ENCODE results near the gene STK38L. TPM values are rescaled to one million over a fixed set of nuclear protein-coding genes. Genes with fewer than 3 reads are reported as not detected.
A peak's percentile ranks its signal among the peaks of the same experiment; 100 is the strongest.

Gene STK38L
- total RNA-seq, 2 donors from 2014 or later: 33.2 to 78.3 TPM

DNA sequence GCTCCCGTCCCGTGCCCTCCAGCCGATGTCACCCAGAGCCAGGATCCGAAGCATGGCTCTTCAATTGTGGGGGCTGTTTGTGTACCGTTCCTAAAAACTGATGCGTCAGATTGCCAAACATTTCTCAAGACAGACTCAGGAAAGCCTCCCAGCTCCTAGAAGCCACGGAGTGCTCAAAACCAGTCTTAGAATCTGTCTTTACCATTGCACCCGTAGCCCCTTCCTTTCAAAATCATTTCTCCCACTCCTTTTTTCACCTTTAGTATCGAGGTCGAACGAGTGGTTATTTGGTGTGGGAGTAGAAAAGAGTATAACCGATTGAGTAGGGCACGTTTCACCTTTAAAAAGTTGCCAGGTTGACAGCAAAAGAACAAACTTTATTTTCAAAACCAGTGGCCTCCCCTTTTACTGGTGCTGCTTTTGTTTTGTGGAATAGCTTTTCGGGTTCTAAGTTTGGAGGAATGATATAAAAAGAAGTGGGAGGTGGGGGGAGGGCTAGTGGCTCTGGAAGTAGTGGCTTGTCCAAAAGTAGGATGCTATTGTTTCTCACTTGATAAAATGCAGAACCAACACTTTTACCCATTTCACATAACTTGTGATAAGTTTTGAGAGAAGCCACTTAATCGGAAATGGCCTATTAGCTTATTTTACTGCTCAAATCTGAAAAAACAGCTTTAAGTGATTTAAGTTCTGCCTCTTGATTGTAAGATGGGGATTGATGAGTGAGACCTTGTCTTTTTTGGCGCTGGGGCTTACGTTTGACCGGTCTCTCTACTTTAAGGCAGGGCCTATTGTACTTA, 803 bp downstream of the STK38L start:
- Mint-ChIP-seq H3K4me1 (peaks cover 20% of the 10 kb centered on the region), H3K27ac (peak overlapping the region; percentile 97), H3K4me3 (peak overlapping the region; percentile 94), H3K36me3 (ENCODE audit: low read depth) (no peaks in the 10 kb centered on the region), H3K9me3 (peaks cover 7% of the 10 kb centered on the region), H3K27me3 (ENCODE audit: insufficient read depth) (no peaks in the 10 kb centered on the region)
- Histone ChIP-seq H3K27ac (ENCODE audit: low read depth, low read length) (peak overlapping the region; percentile 75), H3K9me3 (ENCODE audit: control insufficient read depth, low read length) (peaks cover 6% of the 10 kb centered on the region), H3K4me3 (ENCODE audit: low read length) (peak overlapping the region; percentile 97), H3K4me1 (ENCODE audit: control insufficient read depth, insufficient read depth, low read length) (peaks cover 3% of the 10 kb centered on the region), H3K27me3 (ENCODE audit: control insufficient read depth, insufficient read depth, low read length, poor library complexity, severe bottlenecking) (no peaks in the 10 kb centered on the region), H3K9ac (ENCODE audit: extremely low read depth, low read length, poor library complexity, severe bottlenecking) (peak overlapping the region; percentile 83), H3K36me3 (ENCODE audit: control insufficient read depth, insufficient read depth, low read length) (no peaks in the 10 kb centered on the region)
- TF ChIP-seq, protein P1, sequence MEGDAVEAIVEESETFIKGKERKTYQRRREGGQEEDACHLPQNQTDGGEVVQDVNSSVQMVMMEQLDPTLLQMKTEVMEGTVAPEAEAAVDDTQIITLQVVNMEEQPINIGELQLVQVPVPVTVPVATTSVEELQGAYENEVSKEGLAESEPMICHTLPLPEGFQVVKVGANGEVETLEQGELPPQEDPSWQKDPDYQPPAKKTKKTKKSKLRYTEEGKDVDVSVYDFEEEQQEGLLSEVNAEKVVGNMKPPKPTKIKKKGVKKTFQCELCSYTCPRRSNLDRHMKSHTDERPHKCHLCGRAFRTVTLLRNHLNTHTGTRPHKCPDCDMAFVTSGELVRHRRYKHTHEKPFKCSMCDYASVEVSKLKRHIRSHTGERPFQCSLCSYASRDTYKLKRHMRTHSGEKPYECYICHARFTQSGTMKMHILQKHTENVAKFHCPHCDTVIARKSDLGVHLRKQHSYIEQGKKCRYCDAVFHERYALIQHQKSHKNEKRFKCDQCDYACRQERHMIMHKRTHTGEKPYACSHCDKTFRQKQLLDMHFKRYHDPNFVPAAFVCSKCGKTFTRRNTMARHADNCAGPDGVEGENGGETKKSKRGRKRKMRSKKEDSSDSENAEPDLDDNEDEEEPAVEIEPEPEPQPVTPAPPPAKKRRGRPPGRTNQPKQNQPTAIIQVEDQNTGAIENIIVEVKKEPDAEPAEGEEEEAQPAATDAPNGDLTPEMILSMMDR (conservative IDR thresholded peaks at IDR 0.05): no peak
- WGBS, 2 experiments (ENCODE audit: insufficient coverage in 1 of 2, insufficient read length in 1 of 2): 1 to 7% methylated on average over 10 to 18 of the region's 18 CpGs
- DNase-seq: no peak

DNA sequence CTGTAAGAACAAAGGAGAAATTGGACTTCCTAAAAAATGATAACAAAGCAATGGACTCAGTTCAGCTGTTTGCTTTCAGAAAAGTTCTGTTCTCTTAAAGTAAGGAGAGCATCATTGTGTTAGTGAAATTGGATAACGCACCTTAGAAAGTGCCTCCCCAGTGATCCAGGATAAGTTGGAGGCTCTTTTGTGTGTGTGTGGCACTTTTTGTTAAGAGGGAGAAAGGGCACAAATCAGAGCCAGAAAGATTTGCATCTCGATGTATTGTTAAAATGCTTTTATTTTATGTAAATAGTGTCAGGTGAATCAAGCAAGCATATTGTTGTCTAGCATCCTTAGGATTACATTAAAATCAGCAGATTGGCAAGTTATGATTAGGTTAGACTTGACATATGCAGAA, 2.1 kb downstream of the STK38L start:
- peak overlapping the region; percentile 97 for H3K4me3 ChIP-seq (ENCODE audit: low read length)
- H3K9me3 ChIP-seq (ENCODE audit: control insufficient read depth, low read length): peaks cover 6% of the 10 kb centered on the region
- H3K27ac ChIP-seq (ENCODE audit: low read depth, low read length): no peak overlapping the region
- H3K9ac ChIP-seq (ENCODE audit: extremely low read depth, low read length, poor library complexity, severe bottlenecking): peak overlapping the region; percentile 3
- peak overlapping the region; percentile 94 for H3K4me3 Mint-ChIP-seq
- WGBS, 2 experiments (ENCODE audit: insufficient coverage in 1 of 2, insufficient read length in 1 of 2): 80 to 88% methylated on average over 1 to 2 of the region's 2 CpGs
- H3K27me3 ChIP-seq (ENCODE audit: control insufficient read depth, insufficient read depth, low read length, poor library complexity, severe bottlenecking): no peaks in the 10 kb centered on the region
- no peaks in the 10 kb centered on the region for H3K36me3 ChIP-seq (ENCODE audit: control insufficient read depth, insufficient read depth, low read length)
- H3K9me3 Mint-ChIP-seq: peaks cover 7% of the 10 kb centered on the region
- DNase-seq: no peak
- peak overlapping the region; percentile 41 for H3K27ac Mint-ChIP-seq
- TF ChIP-seq, protein P1 (conservative IDR thresholded peaks at IDR 0.05): no peak
- peaks cover 3% of the 10 kb centered on the region for H3K4me1 ChIP-seq (ENCODE audit: control insufficient read depth, insufficient read depth, low read length)
- peaks cover 3% of the 10 kb centered on the region for H3K36me3 Mint-ChIP-seq (ENCODE audit: low read depth)
- H3K4me1 Mint-ChIP-seq: peaks cover 23% of the 10 kb centered on the region
- no peaks in the 10 kb centered on the region for H3K27me3 Mint-ChIP-seq (ENCODE audit: insufficient read depth)

DNA sequence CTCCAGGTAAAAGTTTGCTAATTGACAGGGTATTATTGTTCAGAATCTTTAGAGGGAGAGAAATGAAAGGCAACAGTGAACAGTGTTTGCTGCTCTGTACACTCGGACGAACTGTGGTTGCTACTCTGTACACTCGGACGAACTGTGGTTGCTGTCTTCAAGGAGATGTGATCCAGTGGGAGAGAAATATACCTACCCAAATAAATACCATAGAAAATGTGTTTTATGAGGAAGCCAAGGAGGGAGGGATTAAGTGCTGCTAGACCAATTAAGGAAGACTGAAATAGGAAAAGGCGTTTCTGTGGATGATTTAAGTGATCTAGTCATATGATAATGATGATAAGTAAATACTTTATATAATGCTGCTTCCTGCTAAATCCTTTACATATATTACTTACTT, 2.7 kb downstream of the STK38L start:
- H3K9me3 Mint-ChIP-seq: peaks cover 7% of the 10 kb centered on the region
- TF ChIP-seq, protein P1 (conservative IDR thresholded peaks at IDR 0.05): no peak
- Histone ChIP-seq H3K4me1 (ENCODE audit: control insufficient read depth, insufficient read depth, low read length) (peaks cover 3% of the 10 kb centered on the region), H3K27me3 (ENCODE audit: control insufficient read depth, insufficient read depth, low read length, poor library complexity, severe bottlenecking) (no peaks in the 10 kb centered on the region), H3K9me3 (ENCODE audit: control insufficient read depth, low read length) (peaks cover 6% of the 10 kb centered on the region), H3K36me3 (ENCODE audit: control insufficient read depth, insufficient read depth, low read length) (no peaks in the 10 kb centered on the region), H3K4me3 (ENCODE audit: low read length) (peak overlapping the region; percentile 97), H3K27ac (ENCODE audit: low read depth, low read length) (no peak overlapping the region), H3K9ac (ENCODE audit: extremely low read depth, low read length, poor library complexity, severe bottlenecking) (no peak overlapping the region)
- H3K36me3 Mint-ChIP-seq (ENCODE audit: low read depth): peaks cover 3% of the 10 kb centered on the region
- peak overlapping the region; percentile 13 for H3K27ac Mint-ChIP-seq
- H3K4me3 Mint-ChIP-seq: no peak overlapping the region
- H3K27me3 Mint-ChIP-seq (ENCODE audit: insufficient read depth): no peaks in the 10 kb centered on the region
- WGBS, 2 experiments (ENCODE audit: insufficient coverage in 1 of 2, insufficient read length in 1 of 2): 94 to 100% methylated on average over 1 to 3 of the region's 5 CpGs
- DNase-seq: no peak
- peaks cover 23% of the 10 kb centered on the region for H3K4me1 Mint-ChIP-seq

All from endodermal cell (in vitro differentiated cells).